Stimulated activated CD4-positive, alpha-beta T cell treated with anti-CD3 and anti-CD28 coated beads, TNF-alpha, amount 100 ng/mL, for 24 hours (primary cell): ENCODE measurements around the gene DUOXA1.
"Not testable (repeated sequence)": the region's sequence is repeated elsewhere in the genome, so short reads cannot be mapped to it uniquely, and the experiment has no call there.

Experiments used
- DNase-seq, 3 experiments: peaks; one replicate each; pipeline ENCODE4 v3.0.0-alpha.2; 2020; ENCODE audit warnings: low read depth in 3 of 3

The DUOXA1 gene

GRCh38 chr15:45150997-45151396 is 21.3 kb upstream of the DUOXA1 start:
- DNase-seq: no peak

DNA sequence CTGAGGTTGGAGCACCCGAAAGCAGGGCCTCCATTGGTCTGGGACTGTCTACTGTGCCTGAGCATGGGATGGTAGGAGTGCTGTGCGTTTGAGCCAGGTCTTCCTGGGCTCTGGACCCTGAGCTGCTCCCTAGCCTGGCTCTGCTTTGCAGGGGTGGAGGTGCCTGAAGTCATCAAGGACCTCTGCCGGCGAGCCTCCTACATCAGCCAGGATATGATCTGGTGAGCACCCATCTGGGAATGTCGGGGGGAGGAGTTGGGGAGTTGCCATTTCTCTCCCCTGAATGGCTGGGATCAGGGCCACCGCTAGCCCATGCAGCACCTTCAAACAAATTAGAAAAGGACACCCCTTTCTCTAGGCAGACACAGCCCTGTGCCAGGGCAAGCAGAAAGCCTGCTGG is 20.8 kb upstream of the DUOXA1 start:
- DNase-seq: no peak

DNA sequence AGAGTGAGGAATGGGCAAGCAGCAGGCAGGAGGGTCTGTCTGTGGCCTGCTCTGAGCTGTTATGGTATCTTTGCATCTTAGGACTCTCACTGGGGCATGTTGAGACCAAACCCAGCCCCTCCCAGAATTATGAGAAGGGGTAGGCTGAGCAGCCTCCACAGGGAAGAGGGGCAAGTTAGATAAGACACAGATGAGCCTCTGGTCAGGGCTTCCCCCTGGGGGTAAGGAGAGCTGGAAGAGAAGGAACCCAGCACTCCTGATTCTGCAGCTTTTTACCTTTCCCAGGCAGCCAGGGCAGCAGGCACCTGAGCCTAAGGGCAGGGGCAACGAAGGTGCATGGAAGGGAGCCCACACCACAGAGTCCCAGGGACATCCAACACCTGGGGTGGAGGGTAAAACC is 19.4 kb upstream of the DUOXA1 start:
- no peak for DNase-seq

- DNase-seq: no peak
These were observed 18.7 kb upstream of the DUOXA1 start for GRCh38 chr15:45148076-45149059.

GRCh38 chr15:45147606-45148005 is 17.9 kb upstream of the DUOXA1 start:
- DNase-seq: no peak

- no peak for DNase-seq
These were observed 16.7 kb upstream of the DUOXA1 start for GRCh38 chr15:45146405-45146804.

DNA sequence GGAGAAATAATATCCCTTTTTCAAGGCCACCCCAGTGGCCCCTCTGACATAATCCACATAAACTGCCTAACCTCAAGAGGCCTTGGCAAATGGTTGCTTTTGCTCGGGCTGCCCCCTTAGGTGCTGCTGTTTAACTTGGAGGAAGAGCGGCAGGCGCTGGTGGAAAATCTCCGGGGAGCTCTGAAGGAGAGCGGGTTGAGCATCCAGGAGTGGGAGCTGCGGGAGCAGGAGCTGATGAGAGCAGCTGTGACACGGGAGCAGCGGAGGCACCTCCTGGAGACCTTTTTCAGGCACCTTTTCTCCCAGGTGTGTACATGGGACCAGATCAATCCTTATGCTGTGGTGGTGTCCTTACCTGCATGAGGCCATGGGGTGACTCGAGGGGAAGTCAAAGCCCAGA is 15.1 kb upstream of the DUOXA1 start:
- DNase-seq: no peak

GRCh38 chr15:45143946-45144345 is 14.3 kb upstream of the DUOXA1 start:
- DNase-seq: no peak

DNA sequence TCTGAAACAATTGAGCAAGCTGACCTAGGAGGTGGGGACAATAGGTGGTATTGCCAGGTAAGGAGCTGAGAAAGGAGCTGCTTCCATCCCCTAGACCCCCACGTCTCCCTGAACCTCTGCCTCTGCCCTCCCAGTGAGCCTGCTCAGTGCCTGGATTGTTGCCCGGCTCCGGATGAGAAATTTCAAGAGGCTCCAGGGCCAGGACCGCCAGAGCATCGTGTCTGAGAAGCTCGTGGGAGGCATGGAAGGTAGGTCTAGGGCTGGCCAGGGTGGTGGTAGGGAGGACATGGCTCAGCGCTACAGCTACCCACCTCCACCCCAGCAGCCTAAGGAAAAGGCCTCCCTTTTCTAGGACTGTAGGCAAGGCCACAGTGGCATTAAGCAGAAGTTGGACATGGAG is 13.4 kb upstream of the DUOXA1 start:
- DNase-seq: no peak

GRCh38 chr15:45141386-45141785 is 11.7 kb upstream of the DUOXA1 start:
- DNase-seq: no peak

DNA sequence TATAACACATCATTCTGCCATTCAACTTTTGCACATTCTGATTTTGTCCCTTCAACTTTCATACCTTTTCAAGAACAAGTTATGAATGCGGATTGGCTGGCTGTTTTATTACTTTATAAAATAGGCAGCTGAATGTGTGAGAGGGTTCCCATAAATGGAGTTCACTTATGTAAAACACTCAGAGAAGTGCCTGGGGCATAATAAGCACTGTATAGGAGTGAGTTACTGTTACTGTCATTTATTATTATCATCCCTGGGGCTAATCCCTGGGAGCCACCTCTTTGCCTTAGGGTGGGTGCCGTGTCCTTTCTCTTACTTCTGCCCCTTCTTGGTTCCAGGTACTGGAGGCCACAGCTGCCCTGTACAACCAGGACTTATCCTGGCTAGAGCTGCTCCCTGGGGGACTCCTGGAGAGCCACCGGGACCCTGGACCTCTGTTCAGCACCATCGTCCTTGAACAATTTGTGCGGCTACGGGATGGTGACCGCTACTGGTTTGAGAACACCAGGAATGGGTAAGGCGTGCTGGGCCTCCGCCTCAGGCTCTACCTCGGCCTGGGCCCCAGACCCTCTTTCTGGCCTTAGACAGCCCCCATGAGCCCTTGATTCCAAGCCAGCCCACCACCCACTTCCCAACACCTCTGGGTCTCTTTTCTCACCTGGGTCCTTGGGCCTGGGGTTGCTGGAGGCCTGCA is 11.0 kb upstream of the DUOXA1 start:
- DNase-seq: no peak

GRCh38 chr15:45139770-45140169 is 10.1 kb upstream of the DUOXA1 start:
- no peak for DNase-seq

GRCh38 chr15:45138814-45139765 is 9.4 kb upstream of the DUOXA1 start:
- no peak for DNase-seq

DNA sequence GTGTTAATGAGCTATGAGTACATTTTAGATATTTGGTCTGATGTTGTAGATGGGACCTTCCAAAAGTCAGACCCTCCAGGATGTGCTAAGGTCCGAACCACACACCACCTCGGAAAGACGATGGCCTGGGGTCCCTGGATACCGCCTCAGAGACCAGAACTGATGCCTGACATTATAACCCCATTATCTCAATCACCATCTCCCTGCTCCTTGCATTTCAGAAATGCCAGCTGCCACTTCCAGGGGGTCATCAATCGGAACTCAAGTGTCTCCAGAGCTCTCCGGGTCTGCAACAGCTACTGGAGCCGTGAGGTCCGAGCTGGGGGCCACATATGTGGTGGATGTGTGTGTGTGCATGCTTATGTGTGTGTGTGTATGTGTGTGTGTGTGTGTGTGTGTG is 8.0 kb upstream of the DUOXA1 start:
- DNase-seq: no peak

DNA sequence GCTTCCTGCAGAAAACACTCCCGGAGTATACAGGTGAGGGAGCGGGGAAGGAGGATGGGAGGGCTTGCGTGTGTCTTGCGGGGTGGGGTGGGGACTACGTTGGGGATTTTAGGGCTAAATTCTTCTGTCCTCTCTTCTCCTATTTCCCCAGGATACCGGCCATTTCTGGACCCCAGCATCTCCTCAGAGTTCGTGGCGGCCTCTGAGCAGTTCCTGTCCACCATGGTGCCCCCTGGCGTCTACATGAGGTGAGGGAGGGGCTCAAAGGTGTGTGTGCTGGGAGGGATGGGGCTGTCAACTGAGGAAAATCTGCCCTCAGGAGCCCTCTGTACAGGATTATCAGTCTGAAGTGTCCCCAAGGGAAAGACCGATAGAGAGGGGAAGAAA is 6.7 kb upstream of the DUOXA1 start:
- no peak for DNase-seq

- DNase-seq: not testable (repeated sequence)
These were observed 6.2 kb upstream of the DUOXA1 start for GRCh38 chr15:45135705-45136377.

- DNase-seq: no peak
These were observed 5.3 kb upstream of the DUOXA1 start for GRCh38 chr15:45134682-45135604.

DNA sequence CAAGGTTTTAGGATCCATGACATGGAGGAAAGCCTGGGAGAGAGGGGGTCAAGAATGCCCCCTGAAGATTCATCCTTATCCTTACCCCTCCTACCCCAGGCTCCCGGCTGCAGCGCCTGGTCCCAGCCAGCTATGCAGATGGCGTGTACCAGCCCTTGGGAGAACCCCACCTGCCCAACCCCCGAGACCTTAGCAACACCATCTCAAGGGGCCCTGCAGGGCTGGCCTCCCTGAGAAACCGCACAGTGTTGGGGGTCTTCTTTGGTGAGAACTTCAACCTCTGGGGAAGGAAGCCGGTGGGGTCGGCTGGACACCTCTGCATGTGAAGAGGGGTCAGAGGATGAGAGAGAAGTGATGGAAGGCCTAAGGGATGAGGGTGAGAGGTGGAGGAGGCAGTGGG is 4.4 kb upstream of the DUOXA1 start:
- DNase-seq: no peak

DNA sequence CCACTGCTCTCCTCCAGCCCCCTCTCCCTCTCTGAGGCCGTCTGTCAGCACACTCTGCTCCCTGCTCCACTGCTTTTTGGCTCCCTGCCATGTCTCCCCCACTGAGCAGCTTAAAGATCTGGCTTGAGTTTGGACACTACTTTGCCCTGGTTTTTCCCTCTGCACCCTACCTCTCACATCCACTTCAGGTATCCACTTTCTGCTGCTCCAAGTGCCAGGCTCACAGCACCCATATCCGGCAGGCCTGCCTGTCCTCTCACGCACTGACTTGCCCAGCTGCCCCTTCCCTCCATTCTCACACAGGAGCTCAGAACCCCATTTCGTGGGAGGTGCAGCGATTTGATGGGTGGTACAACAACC is 3.9 kb upstream of the DUOXA1 start:
- DNase-seq: no peak

DNA sequence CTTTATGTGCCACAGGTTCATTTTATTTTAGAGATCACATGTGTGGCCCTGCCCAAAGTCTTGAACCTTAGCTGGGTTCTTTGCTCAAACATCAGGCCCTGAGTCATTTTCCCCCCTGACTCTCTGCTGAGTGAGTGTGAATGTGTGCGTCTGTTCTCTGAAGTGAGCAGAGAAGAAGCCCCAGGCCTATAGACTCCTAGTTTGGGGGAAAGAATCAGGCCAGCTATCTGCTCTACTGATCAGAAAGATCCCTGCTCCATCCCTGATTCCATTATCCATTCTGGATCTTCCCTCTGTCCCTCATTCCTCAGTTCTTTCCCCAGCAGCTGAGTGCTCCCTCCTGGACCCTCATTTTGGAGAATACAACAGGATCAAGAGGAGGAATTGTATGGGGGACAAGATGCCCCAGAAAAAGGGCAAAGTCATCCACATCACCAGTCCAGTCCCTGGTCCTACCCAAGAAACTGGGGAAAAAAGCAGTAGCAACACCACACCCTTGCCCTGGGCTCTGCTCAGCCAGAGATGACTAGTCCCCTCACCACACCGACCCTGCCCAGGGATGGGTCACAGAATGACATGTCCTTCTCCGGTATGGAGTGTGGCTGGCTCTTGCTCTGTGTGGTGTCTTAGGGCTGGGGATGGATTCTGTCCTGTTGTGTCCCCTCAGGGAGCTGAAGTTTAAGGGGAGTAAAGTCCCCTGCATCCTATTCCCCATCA is 3.3 kb upstream of the DUOXA1 start:
- no peak for DNase-seq
